OCI-LY7 (cell line): ENCODE data around the gene GBF1.

Source experiments
- CTCF ChIP-seq: fragments of 200-600 bp; sonication (generic); conservative IDR thresholded peaks from 2 replicates; pipeline ENCODE4 v1.5.1; 2014; ENCODE audit warnings: mild to moderate bottlenecking, antibody characterized with exemption, low read length, moderate library complexity, mixed read lengths
- EZH2phosphoT487 ChIP-seq: fragments of 200-600 bp; sonication (generic); IDR thresholded peaks from 2 replicates; pipeline ENCODE4 v1.6.1; 2018; ENCODE audit warnings: low read depth, borderline replicate concordance, mild to moderate bottlenecking, mixed run types, antibody characterized with exemption, low read length, moderate library complexity, mixed read lengths

DNA sequence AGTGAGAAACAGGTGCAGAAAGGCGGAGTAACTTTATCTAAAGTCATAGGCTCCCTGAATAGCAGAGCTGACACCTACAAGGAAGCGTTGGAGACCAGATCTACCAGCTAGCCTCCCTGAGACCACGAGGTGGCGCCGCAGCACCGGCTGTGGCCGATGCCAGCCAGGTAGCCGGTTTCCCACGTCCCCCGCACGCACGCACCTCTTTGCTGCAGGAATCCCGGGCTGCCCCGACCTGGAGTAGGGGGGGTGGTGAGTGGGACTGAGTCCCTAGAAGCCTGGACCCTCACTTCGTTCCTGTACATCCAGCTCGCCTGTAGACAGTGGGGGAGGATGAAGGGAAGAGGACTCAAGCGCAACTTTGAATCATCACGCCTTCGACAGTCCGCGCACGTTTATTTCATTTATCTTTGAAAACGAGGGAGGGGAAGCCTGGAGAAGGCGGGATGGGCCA lies 15.5 kb upstream of the GBF1 start:
- TF ChIP-seq CTCF = peak; percentile 97
- no peak for TF ChIP-seq EZH2phosphoT487
